ENCODE data around the gene ENOPH1.

The ENOPH1 gene

GRCh38 chr4:82510216-82510615, 79.8 kb downstream of the ENOPH1 start:
- DNase-seq (ENCODE audit: low spot score), result no peak
- Histone ChIP-seq H3K27ac (no peak overlapping the region), H3K4me3 (no peak overlapping the region)
- TF ChIP-seq CTCF (IDR thresholded peaks at IDR 0.05), result no peak

Measured in coronary artery (tissue), 2 donors.